ENCODE results near the gene FADS1. TPM values are rescaled to one million over a fixed set of nuclear protein-coding genes. Genes with fewer than 3 reads are reported as not detected.
A peak's percentile ranks its signal among the peaks of the same experiment; 100 is the strongest.

FADS1 gene
- total RNA-seq, 1 experiment from 2014 or later: 186 TPM

GRCh38 chr11:61855939-61856680 is 39.3 kb upstream of the FADS1 start:
- H3K27me3 ChIP-seq (ENCODE audit: control insufficient read depth, insufficient read depth, low read length): no peaks in the 10 kb centered on the region
- no peak for TF ChIP-seq POLR2AphosphoS5 (IDR thresholded peaks at IDR 0.05; ENCODE audit: low read depth, low read length)
- TF ChIP-seq REST (IDR thresholded peaks at IDR 0.05; ENCODE audit: insufficient read depth in 1 of 2, low read depth in 2 of 2, low read length in 1 of 2): peak in 1 of 2 experiments; percentile 45; a peak in 2 of 4 replicates
- H3K27ac ChIP-seq (ENCODE audit: low read length): no peak overlapping the region
- ATAC-seq (peak; percentile 33), DNase-seq (ENCODE audit: low read depth, low spot score) (no peak)
- ChIA-PET POLR2A (no interaction called here), CTCF (no interaction called here)
- H3K9me3 ChIP-seq (ENCODE audit: control insufficient read depth, insufficient read depth, low read depth, low read length): no peaks in the 10 kb centered on the region
- H3K4me1 ChIP-seq (ENCODE audit: control insufficient read depth, insufficient read depth, low read length): peaks cover 4% of the 10 kb centered on the region; the same call in 1 of the 2 replicates
- in situ Hi-C loops (cut with HindIII; ENCODE audit: low pct_unique_long_range_greater_than_20kb, low sequenced_read_pairs) (no loop called here), intact Hi-C loops (cut with micrococcal nuclease; ENCODE audit: unreplicated experiment) (no loop called here)
- BruUV-seq (replicated peaks): no TSS peak
- H3K4me3 ChIP-seq (ENCODE audit: low read depth in 2 of 2, low read length in 2 of 2): no peak overlapping the region
- no peaks in the 10 kb centered on the region; the same call in 1 of the 2 replicates for H3K36me3 ChIP-seq (ENCODE audit: control insufficient read depth, insufficient read depth, low read length)

GRCh38 chr11:61854966-61855714 is 38.3 kb upstream of the FADS1 start:
- BruUV-seq (replicated peaks): no TSS peak
- TF ChIP-seq POLR2AphosphoS5 (IDR thresholded peaks at IDR 0.05; ENCODE audit: low read depth, low read length) (no peak), SIN3A (IDR thresholded peaks at IDR 0.05; ENCODE audit: borderline replicate concordance, insufficient read depth, low read depth, low read length) (no peak), TCF7L2 (IDR thresholded peaks at IDR 0.05; ENCODE audit: low read depth, low read length) (no peak), REST (IDR thresholded peaks at IDR 0.05; ENCODE audit: insufficient read depth in 1 of 2, low read depth in 2 of 2, low read length in 1 of 2) (no peak), CTCF (IDR thresholded peaks at IDR 0.05) (no peak)
- intact Hi-C loops (cut with micrococcal nuclease; ENCODE audit: unreplicated experiment) (no loop called here), in situ Hi-C loops (cut with HindIII; ENCODE audit: low pct_unique_long_range_greater_than_20kb, low sequenced_read_pairs) (no loop called here)
- H3K9me3 ChIP-seq (ENCODE audit: control insufficient read depth, insufficient read depth, low read depth, low read length): no peaks in the 10 kb centered on the region
- H3K27ac ChIP-seq (ENCODE audit: low read length): no peak overlapping the region
- peaks cover 4% of the 10 kb centered on the region; the same call in 1 of the 2 replicates for H3K4me1 ChIP-seq (ENCODE audit: control insufficient read depth, insufficient read depth, low read length)
- DNase-seq (ENCODE audit: low read depth, low spot score): no peak
- no peaks in the 10 kb centered on the region for H3K27me3 ChIP-seq (ENCODE audit: control insufficient read depth, insufficient read depth, low read length)
- ChIA-PET CTCF (no interaction called here), POLR2A (interaction anchor here (0.7 kb wide), 1 partner anchor 189 kb away, joined by 3 read pairs; no protein-coding TSS in a partner anchor)
- H3K36me3 ChIP-seq (ENCODE audit: control insufficient read depth, insufficient read depth, low read length): peaks cover 2% of the 10 kb centered on the region; the same call in 1 of the 2 replicates
- ATAC-seq: no peak
- H3K4me3 ChIP-seq (ENCODE audit: low read depth in 2 of 2, low read length in 2 of 2): no peak overlapping the region
